HCT116 (cell line): ENCODE data around the gene PTMS. TPM values are rescaled to one million over a fixed set of nuclear protein-coding genes. Genes with fewer than 3 reads are reported as not detected.

Source experiments
- ATAC-seq: fragments of 200-7000 bp; cut with Tn5 transposase; 2 replicates; pipeline ENCODE4 v1.9.1; 2020; ENCODE audit warnings: mild to moderate bottlenecking, moderate library complexity
- BruUV-seq: library from RNA; stranded (reverse); fragments of 400-500 nt; replicated peaks from 2 replicates; lab custom pipeline; 2021; lab: Mats Ljungman, UMichigan
- CTCF ChIA-PET: fragments of 300-600 bp; sonication (Branson Sonifier 250); formaldehyde crosslinking; loops from one replicate; lab custom pipeline; 2021; ENCODE audit warnings: antibody characterized with exemption; lab: Charles Lee
- POLR2A ChIA-PET: fragments of 300-600, 350-600 bp; sonication (Branson Sonifier 250); formaldehyde crosslinking; loops from one replicate; lab custom pipeline; 2021; ENCODE audit warnings: antibody characterized with exemption; lab: Charles Lee
- RAD21 ChIA-PET, 2 experiments: fragments of 300-600 bp; sonication (Branson Sonifier 250); formaldehyde crosslinking; loops; one replicate each; lab custom pipeline; 2023; ENCODE audit warnings: low total read pairs in 2 of 2; ENCODE audit not compliant: uncharacterized antibody in 2 of 2, unreplicated experiment in 2 of 2, low non-redundant PET in 1 of 2; lab: Charles Lee
- DNase-seq: peaks from one replicate; pipeline ENCODE4 v3.0.0-alpha.2; 2010; ENCODE audit warnings: low read depth, low spot score
- H2AFZ ChIP-seq: fragments of 200-600 bp; shearing (Covaris generic), sonication (generic); 2 replicates; pipeline ENCODE4 v1.6.1; 2017; ENCODE audit warnings: low read depth, mixed run types, mixed read lengths, antibody characterized with exemption, low read length; ENCODE audit not compliant: poor library complexity, severe bottlenecking
- H3K27ac ChIP-seq: 2 replicates; pipeline ENCODE4 v1.5.1; 2012; ENCODE audit warnings: low read depth, low read length
- H3K27me3 ChIP-seq: fragments of 200-600 bp; sonication (generic); 2 replicates; pipeline ENCODE4 v1.6.1; 2016; ENCODE audit warnings: mixed run types, low read length, mixed read lengths; ENCODE audit not compliant: insufficient read depth
- H3K36me3 ChIP-seq, 2 experiments: fragments of 200-500 bp in 1 of 2; fragments of 200-600 bp in 1 of 2; sonication (Bioruptor generic) in 1 of 2; sonication (generic) in 1 of 2; 2 replicates each; pipeline versions ENCODE4 v1.5.1 to v1.6.1; 2014 to 2016; ENCODE audit warnings: low read length in 2 of 2, inconsistent platforms in 1 of 2, mixed read lengths in 1 of 2, mixed run types in 1 of 2; ENCODE audit not compliant: insufficient read depth in 2 of 2, control insufficient read depth in 1 of 2
- H3K4me1 ChIP-seq, 2 experiments: fragments of 200-600 bp in 1 of 2; sonication (generic) in 1 of 2; 2 replicates each; pipeline versions ENCODE4 v1.5.1 to v1.6.1; 2012 to 2017; ENCODE audit warnings: low read length in 2 of 2, inconsistent platforms in 1 of 2, mild to moderate bottlenecking in 1 of 2, mixed read lengths in 1 of 2, mixed run types in 1 of 2, moderate library complexity in 1 of 2; ENCODE audit not compliant: insufficient read depth in 2 of 2, control insufficient read depth in 1 of 2
- H3K4me2 ChIP-seq: fragments of 200-600 bp; sonication (generic); 2 replicates; pipeline ENCODE4 v1.6.1; 2017; ENCODE audit warnings: mixed run types, low read length, mixed read lengths
- H3K4me3 ChIP-seq, 2 experiments: fragments of 200-600 bp in 1 of 2; sonication (generic) in 1 of 2; replicated peaks in 1 of 2; 2 replicates each; pipeline ENCODE4 v1.5.1; 2011 to 2016; ENCODE audit warnings: low read length in 2 of 2, control low read depth in 1 of 2, low read depth in 1 of 2, mild to moderate bottlenecking in 1 of 2, mixed read lengths in 1 of 2, mixed run types in 1 of 2
- H3K79me2 ChIP-seq: fragments of 200-600 bp; sonication (generic); 2 replicates; pipeline ENCODE4 v1.6.1; 2017; ENCODE audit warnings: mild to moderate bottlenecking, mixed run types, low read length, moderate library complexity, mixed read lengths; ENCODE audit not compliant: insufficient read depth
- H3K9ac ChIP-seq: fragments of 200-600 bp; sonication (generic); 2 replicates; pipeline ENCODE4 v1.6.1; 2016; ENCODE audit warnings: low read length, mixed read lengths
- H3K9me2 ChIP-seq: fragments of 200-600 bp; sonication (generic), shearing (Covaris generic); 2 replicates; pipeline ENCODE4 v1.6.1; 2017; ENCODE audit warnings: mixed run types, mild to moderate bottlenecking, moderate library complexity; ENCODE audit not compliant: insufficient read depth
- H3K9me3 ChIP-seq, 2 experiments: fragments of 200-500 bp in 1 of 2; fragments of 200-600 bp in 1 of 2; sonication (Bioruptor generic) in 1 of 2; sonication (generic) in 1 of 2; 2 replicates each; pipeline ENCODE4 v1.6.1; 2014 to 2017; ENCODE audit warnings: low read length in 2 of 2, mixed read lengths in 2 of 2, inconsistent platforms in 1 of 2, low read depth in 1 of 2, mild to moderate bottlenecking in 1 of 2, mixed run types in 1 of 2, moderate library complexity in 1 of 2; ENCODE audit not compliant: control insufficient read depth in 1 of 2, insufficient read depth in 1 of 2
- H4K20me1 ChIP-seq: fragments of 200-600 bp; sonication (generic), shearing (Covaris generic); 2 replicates; pipeline ENCODE4 v1.6.1; 2017; ENCODE audit warnings: mixed run types, mild to moderate bottlenecking, moderate library complexity; ENCODE audit not compliant: insufficient read depth
- CBX3 ChIP-seq: IDR thresholded peaks from 2 replicates; pipeline ENCODE4 v1.6.1; 2012; ENCODE audit warnings: low read depth
- CEBPB ChIP-seq: IDR thresholded peaks from 2 replicates; pipeline ENCODE4 v1.6.1; 2012; ENCODE audit warnings: low read depth
- EGR1 ChIP-seq: IDR thresholded peaks from 2 replicates; pipeline ENCODE4 v1.6.1; 2012; ENCODE audit warnings: low read depth
- ELF1 ChIP-seq: IDR thresholded peaks from 2 replicates; pipeline ENCODE4 v1.6.1; 2012; ENCODE audit warnings: low read depth, borderline replicate concordance
- EZH2phosphoT487 ChIP-seq: fragments of 200-600 bp; IDR thresholded peaks from 2 replicates; pipeline ENCODE4 v1.6.1; 2018; ENCODE audit warnings: antibody characterized with exemption, borderline replicate concordance
- FOSL1 ChIP-seq: IDR thresholded peaks from 2 replicates; pipeline ENCODE4 v1.6.1; 2012; ENCODE audit warnings: low read depth
- JUND ChIP-seq: IDR thresholded peaks from 2 replicates; pipeline ENCODE4 v1.6.1; 2012
- POLR2A ChIP-seq: IDR thresholded peaks from 2 replicates; pipeline ENCODE4 v1.7.0; 2011; ENCODE audit warnings: borderline replicate concordance; ENCODE audit not compliant: insufficient read depth, insufficient read length; ENCODE audit errors: extremely low read depth
- POLR2AphosphoS5 ChIP-seq: IDR thresholded peaks from 2 replicates; pipeline ENCODE4 v1.6.1; 2011; ENCODE audit warnings: mild to moderate bottlenecking, low read depth, low read length, moderate library complexity
- RAD21 ChIP-seq: IDR thresholded peaks from 2 replicates; pipeline ENCODE4 v1.6.1; 2012; ENCODE audit warnings: low read depth, mild to moderate bottlenecking
- REST ChIP-seq: IDR thresholded peaks from 2 replicates; pipeline ENCODE4 v1.6.1; 2012; ENCODE audit warnings: low read depth
- SIN3A ChIP-seq: IDR thresholded peaks from 2 replicates; pipeline ENCODE4 v1.6.1; 2012; ENCODE audit warnings: low read depth
- SP1 ChIP-seq: IDR thresholded peaks from 2 replicates; pipeline ENCODE4 v1.6.1; 2012; ENCODE audit warnings: low read depth
- SRF ChIP-seq: IDR thresholded peaks from 2 replicates; pipeline ENCODE4 v1.6.1; 2012; ENCODE audit warnings: low read depth
- YY1 ChIP-seq: IDR thresholded peaks from 2 replicates; pipeline ENCODE4 v1.6.1; 2011; ENCODE audit warnings: low read length, low read depth, moderate library complexity, mild to moderate bottlenecking; ENCODE audit not compliant: insufficient replicate concordance; ENCODE audit errors: extremely low read depth
- intact Hi-C: fragments of 100-400 bp; cut with micrococcal nuclease; formaldehyde crosslinking; loops from 2 replicates; pipeline ENCODE4 v1.10.0; 2022
- total RNA-seq: library from RNA; stranded (reverse); gene quantifications from one replicate; pipeline ENCODE4 v1.2.1, GENCODE V29; 2021; ENCODE audit not compliant: unreplicated experiment
- TF ChIP-seq, protein P1 (sequence below), 3 experiments: fragments of 200-600 bp in 1 of 3; sonication (generic) in 1 of 3; IDR thresholded peaks in 2 of 3; conservative IDR thresholded peaks in 1 of 3; 2 replicates each; pipeline ENCODE4 v1.5.1; 2012 to 2017; ENCODE audit warnings: low read depth in 2 of 3, low read length in 2 of 3, antibody characterized with exemption in 1 of 3, borderline replicate concordance in 1 of 3, control low read depth in 1 of 3, mild to moderate bottlenecking in 1 of 3, mixed read lengths in 1 of 3, mixed run types in 1 of 3, moderate library complexity in 1 of 3; ENCODE audit not compliant: insufficient read depth in 1 of 3
- TF ChIP-seq, protein P2 (sequence below): IDR thresholded peaks from 2 replicates; pipeline ENCODE4 v1.6.1; 2012
- TF ChIP-seq, protein P3 (sequence below): IDR thresholded peaks from 2 replicates; pipeline ENCODE4 v1.6.1; 2012

The PTMS gene
- total RNA-seq, 1 experiment from 2014 or later = 494 TPM

- no peak overlapping the region for H3K27ac ChIP-seq
- CTCF ChIA-PET = no interaction called here
Measured at GRCh38 chr12:6757028-6757690, 9.0 kb upstream of the PTMS start.

More at GRCh38 chr12:6757028-6757690, 9.0 kb upstream of the PTMS start:
- Histone ChIP-seq H3K79me2 (peaks cover 8% of the 10 kb centered on the region), H3K4me1 (peaks cover 13 to 44% of the 10 kb centered on the region in 2 experiments; a peak in 3 of 4 replicates), H3K9me2 (no peaks in the 10 kb centered on the region), H3K9ac (no peak overlapping the region), H3K27me3 (no peaks in the 10 kb centered on the region), H2AFZ (no peak overlapping the region), H3K36me3 (no peaks in the 10 kb centered on the region), H3K9me3 (no peaks in the 10 kb centered on the region), H4K20me1 (no peaks in the 10 kb centered on the region), H3K4me2 (no peak overlapping the region), H3K4me3 (no peak overlapping the region)
- DNase-seq (no peak), ATAC-seq (no peak)
- TF ChIP-seq POLR2A (no peak), SRF (no peak), EZH2phosphoT487 (no peak), EGR1 (no peak), RAD21 (no peak), POLR2AphosphoS5 (no peak), JUND (no peak), ELF1 (no peak), CEBPB (no peak), REST (no peak), SIN3A (no peak), FOSL1 (no peak), CBX3 (no peak), YY1 (no peak), SP1 (no peak)
- TF ChIP-seq, protein P1, sequence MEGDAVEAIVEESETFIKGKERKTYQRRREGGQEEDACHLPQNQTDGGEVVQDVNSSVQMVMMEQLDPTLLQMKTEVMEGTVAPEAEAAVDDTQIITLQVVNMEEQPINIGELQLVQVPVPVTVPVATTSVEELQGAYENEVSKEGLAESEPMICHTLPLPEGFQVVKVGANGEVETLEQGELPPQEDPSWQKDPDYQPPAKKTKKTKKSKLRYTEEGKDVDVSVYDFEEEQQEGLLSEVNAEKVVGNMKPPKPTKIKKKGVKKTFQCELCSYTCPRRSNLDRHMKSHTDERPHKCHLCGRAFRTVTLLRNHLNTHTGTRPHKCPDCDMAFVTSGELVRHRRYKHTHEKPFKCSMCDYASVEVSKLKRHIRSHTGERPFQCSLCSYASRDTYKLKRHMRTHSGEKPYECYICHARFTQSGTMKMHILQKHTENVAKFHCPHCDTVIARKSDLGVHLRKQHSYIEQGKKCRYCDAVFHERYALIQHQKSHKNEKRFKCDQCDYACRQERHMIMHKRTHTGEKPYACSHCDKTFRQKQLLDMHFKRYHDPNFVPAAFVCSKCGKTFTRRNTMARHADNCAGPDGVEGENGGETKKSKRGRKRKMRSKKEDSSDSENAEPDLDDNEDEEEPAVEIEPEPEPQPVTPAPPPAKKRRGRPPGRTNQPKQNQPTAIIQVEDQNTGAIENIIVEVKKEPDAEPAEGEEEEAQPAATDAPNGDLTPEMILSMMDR (IDR thresholded peaks at IDR 0.05 in 2 of 3, conservative IDR thresholded peaks at IDR 0.05 in 1 of 3; ENCODE audit: borderline replicate concordance in 1 of 3, insufficient read depth in 1 of 3, low read depth in 2 of 3, low read length in 2 of 3) = no peak
- TF ChIP-seq, protein P2, sequence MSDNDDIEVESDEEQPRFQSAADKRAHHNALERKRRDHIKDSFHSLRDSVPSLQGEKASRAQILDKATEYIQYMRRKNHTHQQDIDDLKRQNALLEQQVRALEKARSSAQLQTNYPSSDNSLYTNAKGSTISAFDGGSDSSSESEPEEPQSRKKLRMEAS = no peak
- TF ChIP-seq, protein P3, sequence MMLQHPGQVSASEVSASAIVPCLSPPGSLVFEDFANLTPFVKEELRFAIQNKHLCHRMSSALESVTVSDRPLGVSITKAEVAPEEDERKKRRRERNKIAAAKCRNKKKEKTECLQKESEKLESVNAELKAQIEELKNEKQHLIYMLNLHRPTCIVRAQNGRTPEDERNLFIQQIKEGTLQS = no peak
- intact Hi-C loops = no loop called here
- BruUV-seq = no TSS peak
- POLR2A ChIA-PET = interaction anchor here (1.1 kb wide), 1 partner anchor 9 kb away, joined by 4 read pairs; the partner anchor contains the start of gene PTMS
- RAD21 ChIA-PET = no interaction called here
